Measurements from ENCODE around the gene GHR.

GRCh38 chr5:42599106-42599505 lies 175.9 kb downstream of the GHR start:
- TF ChIP-seq CTCF (IDR thresholded peaks at IDR 0.05) (no peak), POLR2AphosphoS5 (IDR thresholded peaks at IDR 0.05) (no peak)
